GM23338 (cell line): ENCODE data around the gene SSH3. TPM values are rescaled to one million over a fixed set of nuclear protein-coding genes. Genes with fewer than 3 reads are reported as not detected.
A peak's percentile ranks its signal among the peaks of the same experiment; 100 is the strongest.

Experiments used
- ATAC-seq: fragments of 200-7000 bp; cut with Tn5 transposase; 3 replicates; pipeline ENCODE4 v1.9.1; 2020
- DNase-seq: peaks from one replicate; pipeline ENCODE4 v3.0.0-alpha.2; 2015; ENCODE audit warnings: low spot score
- H2AFZ ChIP-seq: fragments of 200-600 bp; sonication (generic); 2 replicates; pipeline ENCODE4 v1.8.0; 2016; ENCODE audit warnings: antibody characterized with exemption, mild to moderate bottlenecking, moderate library complexity
- H3F3A ChIP-seq: fragments of 200-600 bp; sonication (generic); replicated peaks from 2 replicates; pipeline ENCODE4 v1.8.0; 2017; ENCODE audit warnings: antibody characterized with exemption, mixed run types, low read depth
- H3K27ac ChIP-seq: fragments of 200-600 bp; sonication (generic); 2 replicates; pipeline ENCODE4 v1.6.1; 2016; ENCODE audit warnings: low read depth
- H3K27me3 ChIP-seq: fragments of 200-600 bp; sonication (generic); 2 replicates; pipeline ENCODE4 v1.8.0; 2016; ENCODE audit warnings: mild to moderate bottlenecking, mixed run types, moderate library complexity; ENCODE audit not compliant: insufficient read depth
- H3K36me3 ChIP-seq: fragments of 200-600 bp; sonication (generic); 2 replicates; pipeline ENCODE4 v1.8.0; 2016; ENCODE audit warnings: mild to moderate bottlenecking; ENCODE audit not compliant: insufficient read depth
- H3K4me1 ChIP-seq: fragments of 200-600 bp; sonication (generic); 2 replicates; pipeline ENCODE4 v1.8.0; 2016; ENCODE audit warnings: mild to moderate bottlenecking, moderate library complexity; ENCODE audit not compliant: insufficient read depth
- H3K4me2 ChIP-seq: fragments of 200-600 bp; sonication (generic); 2 replicates; pipeline ENCODE4 v1.7.1; 2017; ENCODE audit warnings: mixed run types
- H3K4me3 ChIP-seq: fragments of 200-600 bp; sonication (generic); 2 replicates; pipeline ENCODE4 v1.6.1; 2016; ENCODE audit warnings: mixed run types
- H3K79me2 ChIP-seq: fragments of 200-600 bp; sonication (generic); replicated peaks from 2 replicates; pipeline ENCODE4 v1.8.0; 2017; ENCODE audit warnings: mild to moderate bottlenecking; ENCODE audit not compliant: insufficient read depth
- H3K9me2 ChIP-seq: fragments of 200-600 bp; sonication (generic); 2 replicates; pipeline ENCODE4 v1.8.0; 2017; ENCODE audit not compliant: insufficient read depth
- H4K20me1 ChIP-seq: fragments of 200-600 bp; sonication (generic); replicated peaks from 2 replicates; pipeline ENCODE4 v1.8.0; 2017; ENCODE audit warnings: mild to moderate bottlenecking; ENCODE audit not compliant: insufficient read depth
- H3K27ac Mint-ChIP-seq: 2 replicates; pipeline ENCODE4 v1.8.0; 2020; ENCODE audit warnings: inconsistent platforms, mild to moderate bottlenecking, moderate library complexity, mixed read lengths
- H3K27me3 Mint-ChIP-seq: 3 replicates; pipeline ENCODE4 v1.8.0; 2022; ENCODE audit warnings: low read depth, mild to moderate bottlenecking, moderate library complexity, mixed read lengths, inconsistent platforms; ENCODE audit not compliant: insufficient read depth, poor library complexity
- H3K36me3 Mint-ChIP-seq: 3 replicates; pipeline ENCODE4 v1.8.0; 2021; ENCODE audit warnings: low read depth, mild to moderate bottlenecking, inconsistent platforms, moderate library complexity, mixed read lengths
- H3K4me1 Mint-ChIP-seq: 3 replicates; pipeline ENCODE4 v1.8.0; 2020; ENCODE audit warnings: mild to moderate bottlenecking, inconsistent platforms, mixed read lengths
- H3K4me3 Mint-ChIP-seq: 3 replicates; pipeline ENCODE4 v1.8.0; 2021; ENCODE audit warnings: moderate library complexity, mild to moderate bottlenecking, inconsistent platforms, mixed read lengths
- H3K9me3 Mint-ChIP-seq: 3 replicates; pipeline ENCODE4 v1.8.0; 2020; ENCODE audit warnings: moderate library complexity, mild to moderate bottlenecking, inconsistent platforms, mixed read lengths
- EZH2 ChIP-seq: fragments of 200-600 bp; sonication (generic); IDR thresholded peaks from one replicate; pipeline ENCODE4 v1.8.0; 2017; ENCODE audit warnings: antibody characterized with exemption, mild to moderate bottlenecking, low read depth; ENCODE audit not compliant: unreplicated experiment
- JUNB ChIP-seq: IDR thresholded peaks from one replicate; pipeline ENCODE4 v1.6.1; 2016; ENCODE audit warnings: antibody characterized with exemption; ENCODE audit not compliant: unreplicated experiment
- POLR2AphosphoS5 ChIP-seq: IDR thresholded peaks from 2 replicates; pipeline ENCODE4 v1.6.1; 2016; ENCODE audit warnings: antibody characterized with exemption, low read depth
- REST ChIP-seq: IDR thresholded peaks from one replicate; pipeline ENCODE4 v1.6.1; 2018; ENCODE audit warnings: antibody characterized with exemption; ENCODE audit not compliant: unreplicated experiment
- STAT1 ChIP-seq: IDR thresholded peaks from one replicate; pipeline ENCODE4 v1.6.1; 2016; ENCODE audit warnings: antibody characterized with exemption; ENCODE audit not compliant: unreplicated experiment
- ZNF114 ChIP-seq: fragments of 250-450 bp; sonication (Bioruptor Pico); IDR thresholded peaks from 2 replicates; pipeline ENCODE4 v1.5.0; 2020; ENCODE audit warnings: mild to moderate bottlenecking, moderate library complexity
- polyA plus RNA-seq: library from polyadenylated mRNA; unstranded; fragments of >200 nt; fragmentation: Nextera tagmentation; extraction: Ambion mirVana; gene quantifications from 2 replicates; pipeline ENCODE4 v1.2.1, GENCODE V29; 2016
- total RNA-seq: library from RNA; depleted of rRNA; stranded (reverse); fragments of >200 nt; shearing (Covaris generic); gene quantifications from 2 replicates; pipeline ENCODE4 v1.2.3, GENCODE V29; 2014
- TF ChIP-seq, protein P1 (sequence below), 2 experiments: fragments of 200-600 bp in 1 of 2; sonication (generic) in 1 of 2; conservative IDR thresholded peaks; 2 replicates each; pipeline versions ENCODE4 v1.5.1 to v1.6.1; 2016 to 2017; ENCODE audit warnings: antibody characterized with exemption in 2 of 2, low read depth in 2 of 2, mild to moderate bottlenecking in 2 of 2, moderate library complexity in 1 of 2

Gene SSH3
- total and polyA plus RNA-seq, 2 experiments from 2014 or later = 17.8 to 40.0 TPM

DNA sequence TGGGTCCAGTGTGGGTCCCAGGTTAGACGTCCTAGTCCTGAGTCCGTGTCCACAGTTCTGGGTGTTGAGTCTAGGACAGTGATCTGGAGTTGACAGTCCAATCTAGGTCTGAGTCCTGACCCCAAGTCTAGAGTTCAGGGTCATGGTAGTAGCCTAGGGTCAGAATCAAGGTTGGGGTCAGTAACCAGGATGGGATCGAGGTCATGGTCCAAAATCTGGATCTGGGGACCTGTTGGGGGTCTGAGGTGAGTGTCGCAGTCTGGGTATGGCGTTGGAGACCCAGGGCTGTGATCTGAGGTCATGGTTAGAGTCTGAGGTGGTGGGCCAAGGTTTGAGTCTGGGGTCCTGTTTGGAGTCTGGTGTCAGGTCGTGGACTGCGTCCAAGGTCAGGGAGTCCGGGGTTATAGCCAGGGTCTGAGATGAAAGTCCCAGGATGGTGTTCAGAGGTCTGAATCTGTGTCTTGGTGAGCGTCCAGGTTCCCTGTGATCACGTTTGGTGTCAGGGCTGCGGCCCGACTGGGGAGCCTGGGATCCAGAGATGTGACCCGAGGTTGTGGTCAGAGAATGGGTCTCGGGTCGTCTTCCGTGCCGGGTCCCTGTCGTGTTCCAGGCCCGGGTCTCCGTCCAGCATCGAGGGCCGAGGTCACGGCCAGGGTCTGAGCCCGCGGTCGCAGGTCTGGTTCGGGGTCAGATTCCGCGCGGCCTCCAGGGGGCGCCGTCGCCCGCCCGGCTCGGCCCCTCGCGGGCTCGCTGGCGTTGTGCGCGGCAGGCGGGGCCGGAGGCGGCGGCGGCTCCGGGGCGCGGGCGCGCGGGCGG is 37.5 kb upstream of the SSH3 start:
- Histone ChIP-seq H3K36me3 (peaks cover 3% of the 10 kb centered on the region; the same call in 1 of the 2 replicates), H3K27ac (no peak overlapping the region), H2AFZ (peak overlapping the region; percentile 78; the same call in 1 of the 2 replicates), H3F3A (peaks cover 23% of the 10 kb centered on the region), H3K9me2 (no peaks in the 10 kb centered on the region), H3K79me2 (peaks cover 38% of the 10 kb centered on the region), H3K27me3 (no peaks in the 10 kb centered on the region), H3K4me3 (peak overlapping the region; percentile 47; the same call in 1 of the 2 replicates), H4K20me1 (peaks cover 12% of the 10 kb centered on the region; the same call in 1 of the 2 replicates), H3K4me2 (no peak overlapping the region), H3K4me1 (peaks cover 25% of the 10 kb centered on the region)
- H3K4me1 Mint-ChIP-seq = peaks cover 51% of the 10 kb centered on the region
- H3K4me3 Mint-ChIP-seq = peak overlapping the region; percentile 78
- H3K27me3 Mint-ChIP-seq = peaks cover 21% of the 10 kb centered on the region
- no peaks in the 10 kb centered on the region for H3K9me3 Mint-ChIP-seq
- no peak overlapping the region for H3K27ac Mint-ChIP-seq
- TF ChIP-seq, protein P1, sequence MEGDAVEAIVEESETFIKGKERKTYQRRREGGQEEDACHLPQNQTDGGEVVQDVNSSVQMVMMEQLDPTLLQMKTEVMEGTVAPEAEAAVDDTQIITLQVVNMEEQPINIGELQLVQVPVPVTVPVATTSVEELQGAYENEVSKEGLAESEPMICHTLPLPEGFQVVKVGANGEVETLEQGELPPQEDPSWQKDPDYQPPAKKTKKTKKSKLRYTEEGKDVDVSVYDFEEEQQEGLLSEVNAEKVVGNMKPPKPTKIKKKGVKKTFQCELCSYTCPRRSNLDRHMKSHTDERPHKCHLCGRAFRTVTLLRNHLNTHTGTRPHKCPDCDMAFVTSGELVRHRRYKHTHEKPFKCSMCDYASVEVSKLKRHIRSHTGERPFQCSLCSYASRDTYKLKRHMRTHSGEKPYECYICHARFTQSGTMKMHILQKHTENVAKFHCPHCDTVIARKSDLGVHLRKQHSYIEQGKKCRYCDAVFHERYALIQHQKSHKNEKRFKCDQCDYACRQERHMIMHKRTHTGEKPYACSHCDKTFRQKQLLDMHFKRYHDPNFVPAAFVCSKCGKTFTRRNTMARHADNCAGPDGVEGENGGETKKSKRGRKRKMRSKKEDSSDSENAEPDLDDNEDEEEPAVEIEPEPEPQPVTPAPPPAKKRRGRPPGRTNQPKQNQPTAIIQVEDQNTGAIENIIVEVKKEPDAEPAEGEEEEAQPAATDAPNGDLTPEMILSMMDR (conservative IDR thresholded peaks at IDR 0.05; ENCODE audit: low read depth in 2 of 2) = peak; percentile 34 to 82
- no peak for TF ChIP-seq JUNB
- H3K36me3 Mint-ChIP-seq = peaks cover 12% of the 10 kb centered on the region; the same call in 2 of the 3 replicates
- ATAC-seq = peak; percentile 35
- DNase-seq = peak; percentile 84

DNA sequence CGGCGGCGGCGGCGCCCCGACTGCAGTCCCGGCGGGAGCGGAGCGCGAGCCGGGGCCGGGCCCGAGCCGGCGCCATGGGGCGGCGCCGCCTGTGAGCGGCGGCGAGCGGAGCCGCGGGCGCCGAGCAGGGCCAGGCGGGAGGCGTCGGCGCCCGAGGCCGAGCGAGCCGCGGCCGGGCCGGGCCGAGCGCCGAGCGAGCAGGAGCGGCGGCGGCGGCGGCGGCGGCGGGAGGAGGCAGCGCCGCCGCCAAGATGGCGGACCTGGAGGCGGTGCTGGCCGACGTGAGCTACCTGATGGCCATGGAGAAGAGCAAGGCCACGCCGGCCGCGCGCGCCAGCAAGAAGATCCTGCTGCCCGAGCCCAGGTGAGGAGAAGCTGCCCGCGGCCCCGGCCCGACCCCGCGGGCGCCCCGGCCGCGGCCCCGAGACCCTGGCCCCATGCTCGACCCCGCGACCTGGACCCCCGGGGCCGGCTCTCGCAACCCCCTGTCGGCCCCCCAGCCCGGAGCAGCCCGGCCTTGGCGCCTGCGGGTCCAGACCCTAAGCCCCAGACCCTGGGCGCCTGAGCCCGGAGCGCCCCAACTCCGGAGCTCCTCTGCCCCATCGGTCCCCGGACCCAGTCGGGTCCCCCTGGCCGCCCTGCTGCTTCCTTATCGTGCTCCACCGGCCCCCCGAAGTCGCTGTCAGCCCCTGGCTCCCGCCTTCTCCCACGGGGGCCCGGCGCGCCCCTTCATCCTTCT is 36.7 kb upstream of the SSH3 start, which contains the start of gene GRK2:
GRK2 (plus strand) TSS at position 25 of the 739 bp plus-strand sequence; CDS start at position 252, 227 bp downstream.
- no peak for TF ChIP-seq STAT1
- no peak for TF ChIP-seq ZNF114 (CRISPR knock-in tag)
- TF ChIP-seq JUNB = no peak
- TF ChIP-seq, protein P1 (conservative IDR thresholded peaks at IDR 0.05; ENCODE audit: low read depth in 2 of 2) = no peak
- no peak for TF ChIP-seq POLR2AphosphoS5
- no peak for TF ChIP-seq EZH2
- no peak for TF ChIP-seq REST
- Histone ChIP-seq H3K4me3 (peak within 1 kb of the TSS; percentile 92), H3K9me2 (no peaks in the 10 kb centered on the region), H3K4me1 (peaks cover 32% of the 10 kb centered on the region), H3K4me2 (peak within 1 kb of the TSS; percentile 97), H3K79me2 (peaks cover 46% of the 10 kb centered on the region), H2AFZ (peak within 1 kb of the TSS; percentile 78), H4K20me1 (peaks cover 17% of the 10 kb centered on the region; the same call in 1 of the 2 replicates), H3K27me3 (no peaks in the 10 kb centered on the region), H3K36me3 (peaks cover 3% of the 10 kb centered on the region; the same call in 1 of the 2 replicates), H3F3A (peaks cover 23% of the 10 kb centered on the region), H3K27ac (no peak within 1 kb of the TSS)
- peak within 1 kb of the TSS; percentile 95 for H3K4me3 Mint-ChIP-seq
- peak; percentile 67 for DNase-seq
- no peak within 1 kb of the TSS for H3K27ac Mint-ChIP-seq
- ATAC-seq = no peak; the same call in 2 of the 3 replicates
- no peaks in the 10 kb centered on the region for H3K9me3 Mint-ChIP-seq
- peaks cover 19% of the 10 kb centered on the region for H3K27me3 Mint-ChIP-seq
- H3K36me3 Mint-ChIP-seq = peaks cover 12% of the 10 kb centered on the region; the same call in 2 of the 3 replicates
- peaks cover 59% of the 10 kb centered on the region for H3K4me1 Mint-ChIP-seq
